Kidney glomerular epithelial cell (primary cell): ENCODE data around the gene ASRGL1.
"Not testable (repeated sequence)": the region's sequence is repeated elsewhere in the genome, so short reads cannot be mapped to it uniquely, and the experiment has no call there.

ENCODE experiments used
- DNase-seq: peaks from one replicate; lab custom pipeline; 2025; lab: John Stamatoyannopoulos, UW

Gene ASRGL1

GRCh38 chr11:62352355-62353336 lies 15.4 kb downstream of the ASRGL1 start:
- no peak for DNase-seq

GRCh38 chr11:62353841-62354240 lies 16.6 kb downstream of the ASRGL1 start:
- no peak for DNase-seq

GRCh38 chr11:62358273-62358672 lies 21.0 kb downstream of the ASRGL1 start:
- DNase-seq, result no peak

- DNase-seq, result no peak
Observed at GRCh38 chr11:62359475-62359874, 22.2 kb downstream of the ASRGL1 start.

DNA sequence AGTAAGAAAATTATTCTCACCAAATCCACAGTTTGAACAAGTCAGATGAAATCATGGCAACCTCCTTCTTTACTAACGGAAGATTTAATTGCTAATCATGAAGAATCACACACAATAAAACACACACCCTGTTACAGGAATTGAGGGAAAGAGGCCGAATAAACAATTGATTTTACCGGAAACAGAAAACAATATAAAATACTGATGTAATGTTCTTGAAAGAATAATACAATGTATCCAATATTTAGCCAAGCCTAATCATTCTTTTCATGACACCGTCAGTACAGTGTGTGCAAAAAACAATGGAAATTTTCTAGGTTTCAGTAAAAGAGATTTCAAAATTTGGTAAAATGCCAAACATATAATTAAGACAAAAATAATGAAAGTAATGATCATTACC lies 23.4 kb downstream of the ASRGL1 start:
- no peak for DNase-seq

- not testable (repeated sequence) for DNase-seq
Observed at GRCh38 chr11:62368861-62369477, 31.7 kb downstream of the ASRGL1 start.

DNA sequence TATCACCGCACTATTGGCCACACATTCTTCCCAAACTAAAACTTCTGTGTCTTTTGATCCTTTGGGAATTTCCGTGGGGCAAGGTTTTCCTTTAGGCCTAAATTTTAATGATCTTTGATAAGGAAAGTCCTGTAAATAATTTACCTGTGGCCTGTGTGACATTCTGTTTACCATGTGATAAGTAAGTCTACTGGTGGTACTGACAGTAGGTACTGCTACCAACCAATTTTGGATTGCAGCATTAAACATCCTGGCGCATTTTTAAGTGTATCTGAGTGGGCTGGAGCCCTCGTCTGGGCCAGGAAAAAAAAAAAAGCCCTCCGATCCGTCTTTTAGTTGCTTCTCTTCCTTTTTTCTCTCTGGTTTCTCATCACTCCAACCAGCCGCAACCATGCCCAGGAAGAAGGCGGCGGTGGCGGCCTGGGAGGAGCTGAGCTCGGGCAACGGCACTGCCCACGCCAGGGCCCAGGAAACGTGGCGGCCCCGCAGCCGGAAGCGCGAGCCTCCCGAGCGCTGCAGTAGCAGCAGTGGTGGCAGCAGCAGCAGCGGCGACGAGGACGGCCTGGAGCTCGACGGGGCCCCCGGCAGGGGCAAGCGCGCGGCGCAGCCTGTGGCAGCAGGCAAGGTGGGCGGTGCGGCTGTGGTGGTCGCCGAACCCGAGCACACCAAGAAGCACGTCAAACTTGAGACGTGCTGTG lies 33.6 kb downstream of the ASRGL1 start:
- DNase-seq, result no peak

DNA sequence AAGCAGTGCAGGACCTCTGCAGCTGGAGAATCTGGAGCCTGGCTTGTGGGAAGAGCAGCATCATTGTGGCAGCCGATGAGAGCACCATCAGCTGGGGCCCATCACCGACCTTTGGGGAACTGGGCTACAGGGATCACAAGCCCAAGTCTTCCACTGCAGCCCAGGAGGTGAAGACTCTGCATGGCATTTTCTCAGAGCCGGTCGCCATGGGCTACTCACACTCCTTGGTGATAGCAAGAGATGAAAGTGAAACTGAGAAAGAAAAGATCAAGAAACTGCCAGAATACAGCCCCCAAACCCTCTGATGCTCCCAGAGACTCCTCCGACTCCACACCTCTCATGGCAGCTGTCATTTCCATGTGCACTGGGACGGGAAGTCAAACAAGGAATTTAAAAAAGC lies 35.6 kb downstream of the ASRGL1 start:
- DNase-seq, result no peak

DNA sequence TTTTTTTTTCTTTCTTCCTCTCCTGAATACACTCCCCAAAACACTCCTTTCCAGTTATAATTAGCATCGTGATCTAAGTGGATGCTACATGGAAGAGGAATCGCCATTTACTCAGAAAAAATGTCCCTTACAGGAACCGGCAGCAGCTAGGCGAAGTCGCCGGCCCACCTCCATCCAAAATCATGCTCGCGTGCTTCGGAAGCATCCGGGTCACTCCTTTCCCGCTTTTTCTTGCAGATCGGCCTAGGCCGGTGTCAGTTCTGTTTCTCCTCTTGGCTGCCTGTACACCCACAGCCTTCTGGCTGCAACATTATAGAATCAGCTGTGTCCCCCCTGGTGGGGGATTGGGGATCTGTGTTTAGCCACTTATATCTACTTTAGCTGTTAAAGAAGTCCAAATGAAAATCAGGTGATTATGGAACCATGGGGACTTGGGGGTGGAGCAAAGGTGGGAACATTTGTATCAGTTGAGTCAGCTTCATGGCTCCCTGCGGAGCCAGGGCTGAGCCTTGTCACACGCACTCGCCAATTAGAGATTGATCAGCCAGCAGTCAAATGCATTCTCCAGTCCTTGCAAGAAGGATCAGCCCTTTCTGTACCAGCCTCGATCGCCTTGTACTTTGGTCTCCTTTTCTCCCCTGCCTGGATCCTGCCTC lies 36.3 kb downstream of the ASRGL1 start:
- DNase-seq, result no peak

GRCh38 chr11:62374801-62375200 lies 37.6 kb downstream of the ASRGL1 start:
- no peak for DNase-seq

- DNase-seq, result not testable (repeated sequence)
Observed at GRCh38 chr11:62378459-62379063, 41.3 kb downstream of the ASRGL1 start.

DNA sequence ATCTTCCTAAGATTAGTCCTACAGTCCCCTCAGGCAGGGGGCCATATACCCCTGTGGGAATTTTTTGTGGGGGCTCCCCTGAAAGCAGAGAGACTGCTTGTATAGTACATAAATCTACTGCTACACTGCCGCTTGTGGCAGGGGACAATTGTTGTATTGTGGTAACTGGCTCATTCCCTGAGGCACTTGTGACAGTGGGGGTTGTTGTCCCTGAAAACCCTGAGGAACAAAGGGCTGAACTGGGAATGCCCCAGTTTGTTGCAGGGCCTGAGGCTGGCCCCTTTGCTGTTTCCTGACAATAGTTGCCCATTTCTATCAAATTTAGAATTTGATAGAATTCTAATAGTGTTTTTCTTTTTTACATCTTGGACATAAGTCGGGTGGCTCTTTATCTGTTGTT lies 42.3 kb downstream of the ASRGL1 start:
- DNase-seq, result not testable (repeated sequence)

DNA sequence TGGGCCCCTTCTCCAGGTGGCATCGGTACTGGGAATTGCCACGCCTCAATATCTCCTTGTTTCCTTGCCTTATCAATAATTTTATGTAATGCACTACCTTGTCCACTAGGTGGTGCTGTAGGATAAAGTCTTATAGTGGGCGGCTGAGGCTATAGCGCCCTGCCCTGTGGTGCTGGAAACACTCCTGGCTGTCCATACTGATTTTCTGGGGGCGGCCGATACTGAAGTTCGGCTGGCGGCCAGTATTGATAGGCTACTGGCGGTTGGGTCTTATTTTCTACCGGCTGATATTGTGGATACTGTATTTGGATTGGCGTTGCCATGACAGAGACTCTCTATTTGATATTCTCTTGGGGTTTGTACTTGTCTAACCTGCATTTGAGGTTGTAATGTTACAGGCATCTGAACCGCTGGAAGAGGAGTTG lies 43.6 kb downstream of the ASRGL1 start:
- peak; percentile 72 for DNase-seq

DNA sequence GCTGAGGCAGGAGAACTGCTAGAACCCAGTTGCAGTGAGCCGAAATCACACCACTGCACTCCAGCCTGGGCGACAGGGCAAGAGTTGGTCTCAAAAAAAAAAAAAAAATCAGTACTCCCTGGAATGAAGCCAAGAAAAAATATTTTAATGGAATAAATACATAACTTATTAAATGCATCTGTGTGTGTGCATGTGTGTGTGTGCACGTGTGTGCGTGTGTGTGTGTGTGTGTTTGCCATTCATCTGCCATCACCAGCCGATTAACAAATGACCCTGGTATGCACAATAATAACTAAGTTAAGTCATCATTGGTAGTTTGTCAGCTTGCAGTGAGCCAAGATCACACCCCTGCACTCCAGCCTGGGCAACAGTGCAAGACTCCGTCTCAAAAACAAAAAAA lies 46.6 kb downstream of the ASRGL1 start:
- DNase-seq, result no peak

- DNase-seq, result not testable (repeated sequence)
Observed at GRCh38 chr11:62386083-62386482, 48.8 kb downstream of the ASRGL1 start.

GRCh38 chr11:62387381-62387780 lies 50.1 kb downstream of the ASRGL1 start:
- DNase-seq, result no peak

DNA sequence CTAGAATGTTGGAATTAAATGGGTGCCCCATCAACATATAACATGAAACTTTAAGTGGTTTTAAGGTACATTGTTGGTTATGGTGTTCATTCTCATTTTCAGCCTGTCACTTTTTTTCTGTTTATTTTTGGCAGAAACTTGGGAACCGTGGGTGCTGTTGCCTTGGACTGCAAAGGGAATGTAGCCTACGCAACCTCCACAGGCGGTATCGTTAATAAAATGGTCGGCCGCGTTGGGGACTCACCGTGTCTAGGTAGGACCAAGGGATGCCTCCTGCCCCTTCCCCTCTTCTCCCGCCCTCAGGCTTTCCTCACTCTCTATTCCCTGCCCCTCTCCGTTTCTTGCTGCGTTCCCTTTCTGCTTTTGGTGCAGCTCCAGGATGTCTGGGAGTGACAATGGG lies 51.8 kb downstream of the ASRGL1 start:
- DNase-seq, result no peak

- no peak for DNase-seq
Observed at GRCh38 chr11:62390237-62390636, 53.0 kb downstream of the ASRGL1 start.

DNA sequence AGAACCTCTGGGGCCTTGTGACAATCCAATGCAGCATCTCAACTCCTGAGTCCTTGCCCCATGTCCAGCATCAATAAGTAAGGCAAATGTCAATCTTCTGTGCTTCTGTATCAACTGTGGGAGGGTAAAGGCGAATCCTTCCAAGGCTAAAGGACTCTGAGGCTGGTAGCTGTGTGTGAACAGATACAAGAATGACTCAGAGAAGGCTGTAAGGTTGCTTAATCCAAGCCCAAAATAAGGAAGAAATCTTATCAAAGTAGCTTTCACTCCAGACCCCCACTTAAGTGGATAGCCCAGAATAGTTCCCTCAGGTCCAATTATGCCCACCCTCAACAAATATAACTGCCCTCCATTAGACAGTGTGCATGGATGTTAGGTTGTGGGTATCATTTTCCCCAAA lies 53.5 kb downstream of the ASRGL1 start:
- no peak for DNase-seq

DNA sequence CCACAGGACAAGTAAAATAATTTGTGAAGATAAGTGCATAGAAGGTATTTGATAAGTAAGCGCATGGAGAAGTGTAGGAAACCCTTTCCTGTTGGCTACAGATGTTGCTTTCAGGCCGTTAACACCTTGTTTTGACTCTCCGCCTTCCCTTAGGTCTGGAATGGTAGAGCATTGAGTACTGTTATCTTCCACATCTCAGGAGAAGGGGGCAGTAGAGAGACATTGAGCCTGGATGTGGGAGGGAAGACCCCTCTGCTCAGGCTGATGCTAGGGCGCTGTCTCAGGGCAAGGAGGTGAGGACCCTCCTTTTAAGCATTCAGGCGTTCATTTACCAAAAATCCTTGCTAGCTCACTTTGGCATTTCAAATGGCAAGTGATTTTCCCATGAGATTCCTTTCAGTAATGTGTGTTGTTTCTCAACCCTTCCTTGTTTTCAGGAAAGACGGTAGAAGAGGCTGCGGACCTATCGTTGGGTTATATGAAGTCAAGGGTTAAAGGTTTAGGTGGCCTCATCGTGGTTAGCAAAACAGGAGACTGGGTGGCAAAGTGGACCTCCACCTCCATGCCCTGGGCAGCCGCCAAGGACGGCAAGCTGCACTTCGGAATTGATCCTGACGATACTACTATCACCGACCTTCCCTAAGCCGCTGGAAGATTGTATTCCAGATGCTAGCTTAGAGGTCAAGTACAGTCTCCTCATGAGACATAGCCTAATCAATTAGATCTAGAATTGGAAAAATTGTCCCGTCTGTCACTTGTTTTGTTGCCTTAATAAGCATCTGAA lies 54.6 kb downstream of the ASRGL1 start:
- DNase-seq, result no peak

- DNase-seq, result no peak
Observed at GRCh38 chr11:62392506-62392905, 55.3 kb downstream of the ASRGL1 start.
